Stimulated activated CD4-positive, alpha-beta T cell treated with anti-CD3 and anti-CD28 coated beads, Interleukin-4, amount 100 ng/mL, for 24 hours (primary cell): ENCODE data around the gene RARB.
A peak's percentile ranks its signal among the peaks of the same experiment; 100 is the strongest.

ENCODE experiments used
- DNase-seq: peaks from one replicate; pipeline ENCODE4 v3.0.0-alpha.2; 2020

Gene RARB

GRCh38 chr3:25510797-25511196 is 82.7 kb downstream of the RARB start:
- no peak for DNase-seq

- no peak for DNase-seq
Observed at GRCh38 chr3:25511972-25512721, 84.1 kb downstream of the RARB start.

GRCh38 chr3:25513642-25514266 is 85.7 kb downstream of the RARB start:
- DNase-seq: no peak

- DNase-seq: no peak
Observed at GRCh38 chr3:25515171-25515570, 87.1 kb downstream of the RARB start.

- no peak for DNase-seq
Observed at GRCh38 chr3:25520926-25521559, 93.0 kb downstream of the RARB start.

- no peak for DNase-seq
Observed at GRCh38 chr3:25527336-25527735, 99.3 kb downstream of the RARB start.

- DNase-seq: no peak
Observed at GRCh38 chr3:25527801-25528200, 99.7 kb downstream of the RARB start.

GRCh38 chr3:25531971-25532370 is 103.9 kb downstream of the RARB start:
- no peak for DNase-seq

- DNase-seq: peak; percentile 20
Observed at GRCh38 chr3:25532431-25533162, 104.5 kb downstream of the RARB start.

- DNase-seq: no peak
Observed at GRCh38 chr3:25533399-25533798, 105.3 kb downstream of the RARB start.

- no peak for DNase-seq
Observed at GRCh38 chr3:25534007-25534406, 105.9 kb downstream of the RARB start.

GRCh38 chr3:25536521-25537391 is 108.7 kb downstream of the RARB start:
- no peak for DNase-seq

GRCh38 chr3:25537516-25537915 is 109.5 kb downstream of the RARB start:
- DNase-seq: no peak

GRCh38 chr3:25540273-25540672 is 112.2 kb downstream of the RARB start:
- no peak for DNase-seq

- DNase-seq: no peak
Observed at GRCh38 chr3:25542492-25543039, 114.5 kb downstream of the RARB start.

GRCh38 chr3:25547103-25547502 is 119.0 kb downstream of the RARB start:
- DNase-seq: no peak

- no peak for DNase-seq
Observed at GRCh38 chr3:25547943-25548674, 120.0 kb downstream of the RARB start.

- DNase-seq: no peak
Observed at GRCh38 chr3:25548836-25549235, 120.8 kb downstream of the RARB start.

- DNase-seq: no peak
Observed at GRCh38 chr3:25552251-25552650, 124.2 kb downstream of the RARB start.

GRCh38 chr3:25554376-25554775 is 126.3 kb downstream of the RARB start:
- no peak for DNase-seq

- no peak for DNase-seq
Observed at GRCh38 chr3:25555695-25556437, 127.8 kb downstream of the RARB start.
